Measurements from ENCODE around the gene RAB3GAP2. TPM values are rescaled to one million over a fixed set of nuclear protein-coding genes. Genes with fewer than 3 reads are reported as not detected.

Gene RAB3GAP2
- polyA plus RNA-seq, 1 experiment, result 43.6 TPM

DNA sequence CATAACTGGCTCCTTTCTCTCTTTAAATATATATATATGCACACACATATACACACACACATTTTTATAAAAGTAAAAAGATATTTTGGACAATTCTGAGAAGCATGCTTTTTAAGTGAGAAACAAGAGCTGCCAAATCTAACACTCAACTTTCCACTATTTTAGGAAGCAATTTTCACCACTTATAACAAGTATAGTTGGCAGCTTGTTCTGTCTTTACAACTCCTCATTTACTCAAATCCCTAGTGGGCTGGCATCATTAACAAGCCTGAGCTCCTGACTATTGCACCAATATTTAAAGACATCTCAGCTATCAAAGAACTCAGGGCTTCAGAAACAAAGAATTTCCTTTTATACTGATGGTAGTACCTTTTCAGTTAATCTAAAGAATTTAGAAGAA lies 76.6 kb downstream of the RAB3GAP2 start:
- TF ChIP-seq, protein P1, sequence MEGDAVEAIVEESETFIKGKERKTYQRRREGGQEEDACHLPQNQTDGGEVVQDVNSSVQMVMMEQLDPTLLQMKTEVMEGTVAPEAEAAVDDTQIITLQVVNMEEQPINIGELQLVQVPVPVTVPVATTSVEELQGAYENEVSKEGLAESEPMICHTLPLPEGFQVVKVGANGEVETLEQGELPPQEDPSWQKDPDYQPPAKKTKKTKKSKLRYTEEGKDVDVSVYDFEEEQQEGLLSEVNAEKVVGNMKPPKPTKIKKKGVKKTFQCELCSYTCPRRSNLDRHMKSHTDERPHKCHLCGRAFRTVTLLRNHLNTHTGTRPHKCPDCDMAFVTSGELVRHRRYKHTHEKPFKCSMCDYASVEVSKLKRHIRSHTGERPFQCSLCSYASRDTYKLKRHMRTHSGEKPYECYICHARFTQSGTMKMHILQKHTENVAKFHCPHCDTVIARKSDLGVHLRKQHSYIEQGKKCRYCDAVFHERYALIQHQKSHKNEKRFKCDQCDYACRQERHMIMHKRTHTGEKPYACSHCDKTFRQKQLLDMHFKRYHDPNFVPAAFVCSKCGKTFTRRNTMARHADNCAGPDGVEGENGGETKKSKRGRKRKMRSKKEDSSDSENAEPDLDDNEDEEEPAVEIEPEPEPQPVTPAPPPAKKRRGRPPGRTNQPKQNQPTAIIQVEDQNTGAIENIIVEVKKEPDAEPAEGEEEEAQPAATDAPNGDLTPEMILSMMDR (IDR thresholded peaks at IDR 0.05; ENCODE audit: low read depth, low read length), result no peak
- CTCF ChIA-PET, result interaction anchor here (0.9 to 2.3 kb wide), 6 partner anchors 12 to 581 kb away, joined by 3 to 11 read pairs (median 5); no protein-coding TSS in a partner anchor
- H3K27ac ChIP-seq (ENCODE audit: low read depth, low read length), result no peak overlapping the region
- no peaks in the 10 kb centered on the region for H3K27me3 ChIP-seq (ENCODE audit: control insufficient read depth, insufficient read depth, low read length)
- no peak overlapping the region for H3K4me3 ChIP-seq (ENCODE audit: low read depth, low read length)
- DNase-seq (ENCODE audit: low read depth, low spot score), result no peak
- H3K9me3 ChIP-seq (ENCODE audit: control insufficient read depth, insufficient read depth, low read length), result no peaks in the 10 kb centered on the region
- POLR2A ChIA-PET, result no interaction called here

DNA sequence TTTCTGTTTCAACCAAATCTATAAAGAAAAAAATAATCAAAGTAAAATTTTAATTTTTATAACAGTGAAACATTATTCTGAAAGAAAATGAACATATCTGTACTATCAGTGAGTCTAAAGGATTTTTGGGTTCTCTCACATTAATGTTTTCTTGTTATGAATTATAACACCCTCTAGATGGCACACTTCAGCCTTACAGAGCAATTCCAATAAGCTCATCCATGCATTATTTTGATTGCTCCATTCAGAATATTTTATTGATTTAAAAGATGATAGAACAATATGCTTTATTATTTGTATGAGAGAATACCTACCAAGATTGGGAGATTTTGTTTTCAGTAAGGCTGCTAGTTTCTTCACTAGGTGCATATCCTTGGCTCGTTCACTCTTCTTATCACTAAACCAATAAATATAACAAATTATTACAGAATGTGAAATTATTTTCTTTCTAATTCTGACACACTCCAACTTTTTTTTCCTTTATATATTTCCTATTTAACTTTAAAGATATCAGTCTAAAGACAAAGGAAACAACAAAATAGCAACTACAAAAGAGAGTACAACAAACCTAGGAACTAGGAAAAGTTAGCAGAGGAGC lies 82.4 kb downstream of the RAB3GAP2 start:
- ChIA-PET CTCF (interaction anchor here (0.6 to 2.3 kb wide), 20 partner anchors 9 to 614 kb away, joined by 3 to 21 read pairs (median 4); no protein-coding TSS in a partner anchor), POLR2A (no interaction called here)
- Histone ChIP-seq H3K4me3 (ENCODE audit: low read depth, low read length) (no peak overlapping the region), H3K27me3 (ENCODE audit: control insufficient read depth, insufficient read depth, low read length) (no peaks in the 10 kb centered on the region), H3K9me3 (ENCODE audit: control insufficient read depth, insufficient read depth, low read length) (no peaks in the 10 kb centered on the region), H3K27ac (ENCODE audit: low read depth, low read length) (no peak overlapping the region)
- no peak for DNase-seq (ENCODE audit: low read depth, low spot score)
- TF ChIP-seq, protein P1 (IDR thresholded peaks at IDR 0.05; ENCODE audit: low read depth, low read length), result peak; percentile 54

DNA sequence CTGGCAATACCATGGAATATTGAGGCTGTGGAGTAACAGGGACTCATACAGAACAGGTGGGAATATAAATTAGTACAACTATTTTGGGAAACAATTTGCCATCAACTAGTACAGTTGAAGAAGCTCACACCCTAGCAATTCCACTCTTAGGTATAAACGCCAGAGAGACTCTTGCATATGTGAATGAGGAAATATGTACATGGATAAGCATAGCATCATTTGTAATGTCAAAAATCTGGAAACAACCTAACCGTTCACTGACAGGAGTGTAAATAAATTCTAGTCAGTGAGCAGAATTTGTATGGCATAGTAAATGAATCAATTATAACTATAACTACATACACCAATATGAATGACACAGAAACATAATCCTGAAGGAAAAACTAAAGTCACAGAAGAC lies 83.7 kb downstream of the RAB3GAP2 start:
- no peak overlapping the region for H3K27ac ChIP-seq (ENCODE audit: low read depth, low read length)
- H3K9me3 ChIP-seq (ENCODE audit: control insufficient read depth, insufficient read depth, low read length), result no peaks in the 10 kb centered on the region
- DNase-seq (ENCODE audit: low read depth, low spot score), result no peak
- TF ChIP-seq, protein P1 (IDR thresholded peaks at IDR 0.05; ENCODE audit: low read depth, low read length), result no peak
- H3K27me3 ChIP-seq (ENCODE audit: control insufficient read depth, insufficient read depth, low read length), result no peaks in the 10 kb centered on the region
- ChIA-PET CTCF (interaction anchor here (0.7 to 3.1 kb wide), 7 partner anchors 10 to 594 kb away, joined by 3 to 21 read pairs (median 5); no protein-coding TSS in a partner anchor), POLR2A (no interaction called here)
- H3K4me3 ChIP-seq (ENCODE audit: low read depth, low read length), result no peak overlapping the region

DNA sequence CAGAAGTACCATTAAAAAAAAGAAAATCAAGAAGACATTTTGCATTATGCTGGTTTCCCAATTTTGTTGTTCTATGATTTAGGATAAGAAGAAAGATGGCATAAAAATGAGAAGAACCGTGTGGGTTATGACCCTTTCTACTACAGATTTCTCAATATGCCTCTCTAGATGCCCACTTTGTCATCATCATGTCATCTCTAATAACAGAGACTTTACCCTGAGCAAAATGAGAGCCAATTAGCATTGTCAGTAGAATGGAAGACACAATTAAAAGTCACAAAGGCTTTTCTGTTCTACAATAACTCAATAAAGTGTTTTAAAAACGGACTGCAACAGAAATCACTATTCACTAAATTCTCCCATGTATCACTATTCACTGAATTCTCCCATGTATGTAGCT lies 85.5 kb downstream of the RAB3GAP2 start:
- H3K27me3 ChIP-seq (ENCODE audit: control insufficient read depth, insufficient read depth, low read length), result no peaks in the 10 kb centered on the region
- POLR2A ChIA-PET, result no interaction called here
- H3K27ac ChIP-seq (ENCODE audit: low read depth, low read length), result no peak overlapping the region
- no peak overlapping the region for H3K4me3 ChIP-seq (ENCODE audit: low read depth, low read length)
- CTCF ChIA-PET, result interaction anchor here (0.6 to 3.1 kb wide), 7 partner anchors 10 to 617 kb away, joined by 3 to 8 read pairs (median 4); no protein-coding TSS in a partner anchor
- TF ChIP-seq, protein P1 (IDR thresholded peaks at IDR 0.05; ENCODE audit: low read depth, low read length), result no peak
- DNase-seq (ENCODE audit: low read depth, low spot score), result no peak
- no peaks in the 10 kb centered on the region for H3K9me3 ChIP-seq (ENCODE audit: control insufficient read depth, insufficient read depth, low read length)

DNA sequence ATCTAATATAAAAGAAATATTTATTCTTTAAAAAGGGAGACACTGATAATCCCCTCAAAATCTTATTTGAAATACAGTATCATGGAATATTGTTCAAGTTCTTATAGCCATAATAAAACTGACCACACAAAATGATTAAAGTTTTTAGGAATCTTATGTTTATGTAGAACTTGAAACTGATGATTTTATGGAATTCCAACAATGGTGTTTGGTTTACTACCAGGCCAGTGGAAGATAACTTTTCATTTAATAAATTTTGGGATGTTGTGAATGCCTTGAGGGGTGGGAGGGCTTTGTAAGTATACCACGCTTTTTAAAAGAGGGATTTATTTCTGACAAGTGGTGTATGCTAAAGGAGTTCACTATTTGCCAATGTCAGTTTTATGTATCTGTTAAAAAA lies 87.7 kb downstream of the RAB3GAP2 start:
- Histone ChIP-seq H3K27ac (ENCODE audit: low read depth, low read length) (no peak overlapping the region), H3K9me3 (ENCODE audit: control insufficient read depth, insufficient read depth, low read length) (no peaks in the 10 kb centered on the region), H3K4me3 (ENCODE audit: low read depth, low read length) (no peak overlapping the region), H3K27me3 (ENCODE audit: control insufficient read depth, insufficient read depth, low read length) (no peaks in the 10 kb centered on the region)
- TF ChIP-seq, protein P1 (IDR thresholded peaks at IDR 0.05; ENCODE audit: low read depth, low read length), result no peak
- POLR2A ChIA-PET, result no interaction called here
- peak; percentile 10 for DNase-seq (ENCODE audit: low read depth, low spot score)
- CTCF ChIA-PET, result interaction anchor here (0.7 kb wide), 1 partner anchor 218 kb away, joined by 3 read pairs; no protein-coding TSS in a partner anchor
